Lower leg skin (tissue), 4 donors: ENCODE data around the gene L3MBTL3. TPM values are rescaled to one million over a fixed set of nuclear protein-coding genes. Genes with fewer than 3 reads are reported as not detected.

Experiments used
- DNase-seq, 2 donors: peaks; one replicate each; pipeline ENCODE4 v3.0.0-alpha.2; 2019; ENCODE audit warnings: low spot score in 2 of 2
- H3K4me3 ChIP-seq: fragments of 200-600 bp; sonication (generic); 2 replicates; pipeline ENCODE4 v1.5.1; 2017; ENCODE audit warnings: mild to moderate bottlenecking, low read depth; ENCODE audit not compliant: poor library complexity, severe bottlenecking
- POLR2A ChIP-seq, 2 donors: fragments of 450-650 bp; IDR thresholded peaks; one replicate each; pipeline ENCODE4 v1.6.1; 2016 to 2017; ENCODE audit warnings: antibody characterized with exemption in 2 of 2, mild to moderate bottlenecking in 1 of 2, moderate library complexity in 1 of 2
- WGBS, 2 donors: methylation state at CpG; one replicate each; pipeline ENCODE4 v1.1.5; 2018; 5-methylcytosine and 5-hydroxymethylcytosine counted together
- intact Hi-C: fragments of 100-400 bp; cut with DNase I; formaldehyde crosslinking; loops from one replicate; pipeline ENCODE4 v1.15.0; 2023; ENCODE audit warnings: low total_unique reads
- total RNA-seq, 4 donors: library from RNA; depleted of rRNA; stranded (reverse); fragments of >200 nt; gene quantifications; one replicate each; pipeline ENCODE4 v1.1.0, GENCODE V29; 2016
- TF ChIP-seq, protein P1 (sequence below), 3 donors: fragments of 450-650 bp; IDR thresholded peaks; one replicate each; pipeline ENCODE4 v1.5.1; 2016; ENCODE audit warnings: antibody characterized with exemption in 3 of 3, mild to moderate bottlenecking in 3 of 3, moderate library complexity in 2 of 3

Gene L3MBTL3
- total RNA-seq, 4 donors from 2014 or later = 4.0 to 10.0 (median 5.9) TPM

DNA sequence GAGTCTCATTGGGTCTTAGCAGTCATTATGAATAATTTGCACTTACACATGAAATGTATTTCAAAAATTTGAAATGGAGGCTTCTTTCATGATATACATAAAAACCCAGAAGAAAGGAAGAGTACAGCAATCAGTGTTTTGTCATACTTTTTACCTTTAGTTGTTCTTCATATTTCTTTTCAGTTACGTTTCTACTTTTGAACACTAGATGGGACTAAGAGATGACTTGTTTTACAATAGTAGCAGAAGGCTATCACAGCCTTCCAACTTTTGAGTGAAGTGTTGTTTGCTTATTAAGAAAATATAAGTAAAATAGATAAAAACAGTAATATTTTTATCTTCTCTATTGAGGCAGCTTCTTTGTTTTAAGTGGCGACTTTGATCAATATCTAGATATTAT, 58.1 kb downstream of the L3MBTL3 start:
- no peak for DNase-seq
- intact Hi-C loops = no loop called here
- TF ChIP-seq POLR2A (IDR thresholded peaks at IDR 0.05) = no peak
- TF ChIP-seq, protein P1, sequence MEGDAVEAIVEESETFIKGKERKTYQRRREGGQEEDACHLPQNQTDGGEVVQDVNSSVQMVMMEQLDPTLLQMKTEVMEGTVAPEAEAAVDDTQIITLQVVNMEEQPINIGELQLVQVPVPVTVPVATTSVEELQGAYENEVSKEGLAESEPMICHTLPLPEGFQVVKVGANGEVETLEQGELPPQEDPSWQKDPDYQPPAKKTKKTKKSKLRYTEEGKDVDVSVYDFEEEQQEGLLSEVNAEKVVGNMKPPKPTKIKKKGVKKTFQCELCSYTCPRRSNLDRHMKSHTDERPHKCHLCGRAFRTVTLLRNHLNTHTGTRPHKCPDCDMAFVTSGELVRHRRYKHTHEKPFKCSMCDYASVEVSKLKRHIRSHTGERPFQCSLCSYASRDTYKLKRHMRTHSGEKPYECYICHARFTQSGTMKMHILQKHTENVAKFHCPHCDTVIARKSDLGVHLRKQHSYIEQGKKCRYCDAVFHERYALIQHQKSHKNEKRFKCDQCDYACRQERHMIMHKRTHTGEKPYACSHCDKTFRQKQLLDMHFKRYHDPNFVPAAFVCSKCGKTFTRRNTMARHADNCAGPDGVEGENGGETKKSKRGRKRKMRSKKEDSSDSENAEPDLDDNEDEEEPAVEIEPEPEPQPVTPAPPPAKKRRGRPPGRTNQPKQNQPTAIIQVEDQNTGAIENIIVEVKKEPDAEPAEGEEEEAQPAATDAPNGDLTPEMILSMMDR (IDR thresholded peaks at IDR 0.05) = no peak
- WGBS, 2 donors = 51 to 53% methylated on average over 2 of the region's 2 CpGs
- no peak overlapping the region for H3K4me3 ChIP-seq

GRCh38 chr6:130090796-130091195, 72.4 kb downstream of the L3MBTL3 start:
- intact Hi-C loops = no loop called here
- no peak overlapping the region for H3K4me3 ChIP-seq
- TF ChIP-seq, protein P1 (IDR thresholded peaks at IDR 0.05) = no peak
- no peak for TF ChIP-seq POLR2A (IDR thresholded peaks at IDR 0.05)
- DNase-seq = no peak

DNA sequence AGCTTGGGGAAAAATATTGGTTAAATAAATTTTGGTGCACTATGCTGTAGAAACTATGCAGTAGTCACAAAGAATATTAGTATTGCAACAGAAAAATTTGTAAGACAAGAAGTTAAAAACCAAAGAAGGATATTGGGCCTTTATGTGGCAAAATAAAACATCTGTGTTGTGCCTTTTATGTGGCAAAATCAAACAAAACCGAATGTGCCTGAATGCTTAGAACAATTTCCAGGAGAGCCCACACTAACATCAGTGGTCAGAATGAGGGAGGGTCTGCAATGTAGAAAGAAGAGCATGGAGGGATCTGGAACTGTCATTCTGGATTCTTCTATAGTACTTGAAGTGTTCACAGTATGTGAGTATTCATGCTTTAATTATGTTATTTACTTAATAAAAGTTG, 75.2 kb downstream of the L3MBTL3 start:
- H3K4me3 ChIP-seq = no peak overlapping the region
- TF ChIP-seq, protein P1 (IDR thresholded peaks at IDR 0.05) = no peak
- no peak for TF ChIP-seq POLR2A (IDR thresholded peaks at IDR 0.05)
- intact Hi-C loops = no loop called here
- no peak for DNase-seq
- 87% methylated on average over 1 of the region's 1 CpG for WGBS, 2 donors

GRCh38 chr6:130098317-130098716, 79.9 kb downstream of the L3MBTL3 start:
- WGBS, 2 donors = 87 to 89% methylated on average over 4 of the region's 4 CpGs
- TF ChIP-seq, protein P1 (IDR thresholded peaks at IDR 0.05) = no peak
- no peak for TF ChIP-seq POLR2A (IDR thresholded peaks at IDR 0.05)
- no peak overlapping the region for H3K4me3 ChIP-seq
- DNase-seq = no peak
- intact Hi-C loops = no loop called here

- no peak overlapping the region for H3K4me3 ChIP-seq
- TF ChIP-seq, protein P1 (IDR thresholded peaks at IDR 0.05) = no peak
- TF ChIP-seq POLR2A (IDR thresholded peaks at IDR 0.05) = no peak
- intact Hi-C loops = no loop called here
- no peak for DNase-seq
- WGBS, 2 donors = 91 to 92% methylated on average over 3 of the region's 3 CpGs
These were observed 80.7 kb downstream of the L3MBTL3 start for GRCh38 chr6:130099119-130099518.

DNA sequence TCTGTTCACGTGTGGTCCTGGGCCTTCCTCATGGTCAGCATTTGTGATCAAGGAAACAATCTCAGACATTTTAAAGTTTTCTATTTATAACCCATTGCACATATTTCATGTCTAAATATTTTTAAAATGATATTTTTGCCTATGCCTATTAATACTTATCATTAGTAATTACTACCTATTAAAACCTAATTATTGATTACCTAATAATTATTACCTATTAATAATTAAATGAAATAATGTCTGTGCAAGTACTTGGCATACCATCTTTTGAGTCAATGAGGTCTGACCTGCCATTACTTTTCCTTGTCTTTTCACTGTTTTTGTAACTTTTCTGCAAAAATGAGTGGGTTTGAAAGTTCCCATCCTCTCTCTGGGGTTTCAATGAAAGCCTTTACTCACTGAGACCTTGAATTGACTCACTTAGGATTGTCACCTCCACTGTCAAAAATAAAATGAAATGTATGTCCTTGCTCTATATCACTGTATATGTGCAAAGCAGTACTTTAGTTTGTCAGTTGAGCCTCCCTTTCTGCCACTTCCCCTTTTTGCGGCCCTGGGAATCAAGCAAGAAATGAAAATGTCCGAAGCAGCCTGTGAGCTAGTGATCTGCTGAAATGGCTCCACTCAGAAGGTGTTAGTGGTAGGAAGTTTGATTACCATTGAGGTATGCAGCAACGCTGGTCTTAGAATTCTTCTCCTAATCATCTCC, 87.8 kb downstream of the L3MBTL3 start:
- no peak overlapping the region for H3K4me3 ChIP-seq
- 89 to 94% methylated on average over 4 of the region's 4 CpGs for WGBS, 2 donors
- TF ChIP-seq, protein P1 (IDR thresholded peaks at IDR 0.05) = no peak
- no peak for TF ChIP-seq POLR2A (IDR thresholded peaks at IDR 0.05)
- intact Hi-C loops = no loop called here
- no peak for DNase-seq
